GM12864 (cell line): ENCODE data around the gene RBMS1.

Source experiments
- DNase-seq: peaks from one replicate; pipeline ENCODE4 v3.0.0-alpha.2; 2011; ENCODE audit warnings: low read depth
- H3K4me3 ChIP-seq: 2 replicates; pipeline ENCODE4 v1.5.1; 2011; ENCODE audit warnings: mild to moderate bottlenecking, low read depth, low read length, control low read depth
- CTCF ChIP-seq: IDR thresholded peaks from 2 replicates; pipeline ENCODE4 v1.5.1; 2011; ENCODE audit warnings: low read depth, mild to moderate bottlenecking, moderate library complexity, low read length, control low read depth, inconsistent platforms; ENCODE audit errors: missing control alignments

Gene RBMS1

DNA sequence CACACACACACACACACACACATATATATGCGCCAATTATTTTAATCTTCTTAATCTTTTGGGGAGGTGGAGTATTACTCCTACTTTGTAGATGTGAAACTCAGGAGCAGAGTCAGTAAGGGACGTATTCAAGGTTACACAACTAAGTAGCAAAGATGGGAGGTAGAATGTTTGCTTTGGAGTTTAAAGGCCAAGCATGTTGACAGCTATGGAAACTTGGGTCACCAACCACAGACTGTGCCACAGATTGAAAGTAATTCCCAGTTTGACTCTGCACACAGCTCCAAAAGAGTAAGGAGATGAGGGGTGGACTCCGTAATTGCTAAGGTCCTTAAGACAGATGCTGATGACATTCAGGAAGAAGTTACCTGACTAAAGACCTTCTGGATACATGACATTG, 168.7 kb downstream of the RBMS1 start:
- no peak for DNase-seq
- no peak overlapping the region for H3K4me3 ChIP-seq
- TF ChIP-seq CTCF: no peak

GRCh38 chr2:160324161-160324800, 169.3 kb downstream of the RBMS1 start:
- no peak for DNase-seq
- H3K4me3 ChIP-seq: no peak overlapping the region
- peak; percentile 69 for TF ChIP-seq CTCF

DNA sequence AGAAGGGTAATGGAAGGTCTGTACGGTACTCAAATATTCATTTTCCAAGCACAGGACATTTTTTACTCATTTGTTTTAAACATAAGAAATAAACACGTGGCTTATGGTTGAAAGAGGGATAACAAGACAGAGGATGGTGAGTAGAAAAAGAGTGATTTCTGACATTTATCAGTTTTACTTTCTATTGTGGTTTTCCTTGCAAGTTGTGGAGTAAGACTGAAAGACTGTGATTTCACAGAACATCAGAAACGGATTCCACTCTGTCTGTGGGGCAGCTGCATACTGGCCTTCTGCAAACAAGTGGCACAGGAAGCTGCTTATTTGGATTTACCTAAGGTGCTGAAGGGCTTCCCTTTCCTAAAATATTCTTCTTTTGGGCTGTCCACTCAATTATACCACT, 171.3 kb downstream of the RBMS1 start:
- no peak for TF ChIP-seq CTCF
- no peak for DNase-seq

GRCh38 chr2:160321006-160321405, 172.6 kb downstream of the RBMS1 start:
- DNase-seq: no peak
- no peak for TF ChIP-seq CTCF
- no peak overlapping the region for H3K4me3 ChIP-seq

More for the DNA sequence above, 171.3 kb downstream of the RBMS1 start:
- no peak overlapping the region for H3K4me3 ChIP-seq

DNA sequence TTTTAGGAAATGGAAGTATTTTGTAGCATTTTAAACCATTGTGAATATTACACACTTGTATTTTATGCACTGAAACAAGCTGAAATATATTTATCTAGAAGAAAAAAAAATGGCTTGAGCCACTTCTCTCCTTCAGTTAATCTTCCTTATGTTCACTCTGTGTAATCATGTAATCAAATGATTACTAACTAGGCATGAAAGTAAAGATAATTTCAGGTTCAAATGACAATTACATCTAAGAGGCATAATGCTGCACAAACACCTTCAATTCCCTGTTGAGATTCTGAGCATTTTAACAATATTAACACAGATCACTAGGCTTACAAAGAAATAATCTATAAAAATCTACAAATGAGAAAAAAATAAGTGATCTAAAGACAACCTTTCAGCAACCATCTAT, 173.9 kb downstream of the RBMS1 start:
- DNase-seq: no peak
- H3K4me3 ChIP-seq: no peak overlapping the region
- TF ChIP-seq CTCF: no peak

GRCh38 chr2:160318218-160318617, 175.4 kb downstream of the RBMS1 start:
- TF ChIP-seq CTCF: no peak

More at GRCh38 chr2:160318218-160318617, 175.4 kb downstream of the RBMS1 start:
- no peak overlapping the region for H3K4me3 ChIP-seq
- DNase-seq: no peak
